Activated CD4-positive, alpha-beta T cell treated with anti-CD3 and anti-CD28 coated beads, Interleukin-2, amount 50 U/mL, for 48 hours (primary cell): ENCODE results near the gene NEUROD2.
A peak's percentile ranks its signal among the peaks of the same experiment; 100 is the strongest.
"Not testable (repeated sequence)": the region's sequence is repeated elsewhere in the genome, so short reads cannot be mapped to it uniquely, and the experiment has no call there.

Source experiments
- DNase-seq, 2 experiments: peaks; one replicate each; pipeline ENCODE4 v3.0.0-alpha.2; 2020

Gene NEUROD2

GRCh38 chr17:39601758-39602532, 5.8 kb downstream of the NEUROD2 start:
- no peak for DNase-seq

DNA sequence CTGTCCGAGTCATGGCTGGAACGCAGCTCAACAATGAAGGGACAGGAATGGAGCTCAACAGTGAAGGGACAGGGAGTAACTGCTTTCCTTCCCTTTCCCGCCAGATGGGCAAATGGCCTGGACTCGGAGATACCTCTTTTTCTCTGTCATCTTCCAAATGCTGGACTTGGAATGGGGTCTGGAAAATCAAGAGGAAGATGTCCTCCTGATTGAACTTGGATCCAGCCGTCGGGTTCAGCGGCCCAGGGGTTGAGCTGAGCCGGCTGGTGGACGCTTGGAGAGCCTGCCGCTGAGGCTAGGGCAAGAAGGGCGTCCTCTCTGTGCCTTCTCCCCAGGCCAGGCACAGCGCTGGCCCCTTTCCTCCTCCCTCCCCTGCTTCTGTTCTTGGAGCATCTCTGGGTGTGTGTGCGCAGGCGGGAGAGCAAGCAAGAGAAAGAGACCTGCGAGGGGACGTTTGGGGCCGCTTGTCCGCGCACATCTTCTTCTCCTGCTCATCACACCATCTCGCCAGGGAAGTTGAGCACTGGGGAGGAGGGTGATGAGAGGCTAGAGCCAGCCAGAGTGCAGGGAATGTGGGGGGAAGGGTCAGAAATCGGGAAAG, 6.6 kb downstream of the NEUROD2 start:
- no peak for DNase-seq

GRCh38 chr17:39600288-39600996, 7.3 kb downstream of the NEUROD2 start:
- DNase-seq = no peak

GRCh38 chr17:39599665-39600231, 8.0 kb downstream of the NEUROD2 start:
- DNase-seq = no peak

DNA sequence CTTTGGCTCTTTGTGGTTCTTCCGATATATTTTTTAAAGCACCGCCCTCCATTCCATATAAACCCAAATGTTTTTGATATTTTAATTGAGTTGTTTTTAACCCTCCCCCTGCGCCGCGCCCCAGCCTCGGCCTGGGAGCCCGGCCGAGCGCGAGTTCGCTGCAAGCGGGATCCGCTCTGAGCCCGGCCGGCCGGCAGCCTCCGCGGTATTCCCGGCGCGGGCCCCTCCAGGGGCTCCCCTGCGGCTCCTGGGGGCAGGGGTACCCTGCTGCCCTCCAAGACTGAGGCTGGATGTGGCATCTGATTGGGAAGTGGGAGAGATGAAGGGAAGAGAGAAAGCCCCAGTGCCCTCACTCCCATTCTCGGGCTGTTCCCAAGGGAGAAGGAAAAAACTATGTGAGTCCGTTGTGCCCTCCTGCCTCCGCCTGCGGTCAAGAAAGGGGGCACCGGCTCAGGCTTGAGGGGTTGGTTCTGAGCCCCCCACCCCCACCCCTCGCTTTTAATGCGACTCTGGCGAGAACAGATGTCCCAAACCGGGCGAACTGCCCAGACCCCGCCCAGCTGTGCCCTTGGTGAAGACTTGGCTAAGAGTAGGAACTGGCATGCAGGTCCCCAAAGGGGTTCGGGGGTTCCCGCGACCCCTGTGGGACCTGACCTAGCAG, 8.6 kb downstream of the NEUROD2 start:
- no peak for DNase-seq

- no peak for DNase-seq
Measured at GRCh38 chr17:39598630-39599003, 9.1 kb downstream of the NEUROD2 start.

GRCh38 chr17:39598047-39598481, 9.7 kb downstream of the NEUROD2 start:
- no peak for DNase-seq

- DNase-seq = no peak
Measured at GRCh38 chr17:39597372-39598046, 10.2 kb downstream of the NEUROD2 start.

DNA sequence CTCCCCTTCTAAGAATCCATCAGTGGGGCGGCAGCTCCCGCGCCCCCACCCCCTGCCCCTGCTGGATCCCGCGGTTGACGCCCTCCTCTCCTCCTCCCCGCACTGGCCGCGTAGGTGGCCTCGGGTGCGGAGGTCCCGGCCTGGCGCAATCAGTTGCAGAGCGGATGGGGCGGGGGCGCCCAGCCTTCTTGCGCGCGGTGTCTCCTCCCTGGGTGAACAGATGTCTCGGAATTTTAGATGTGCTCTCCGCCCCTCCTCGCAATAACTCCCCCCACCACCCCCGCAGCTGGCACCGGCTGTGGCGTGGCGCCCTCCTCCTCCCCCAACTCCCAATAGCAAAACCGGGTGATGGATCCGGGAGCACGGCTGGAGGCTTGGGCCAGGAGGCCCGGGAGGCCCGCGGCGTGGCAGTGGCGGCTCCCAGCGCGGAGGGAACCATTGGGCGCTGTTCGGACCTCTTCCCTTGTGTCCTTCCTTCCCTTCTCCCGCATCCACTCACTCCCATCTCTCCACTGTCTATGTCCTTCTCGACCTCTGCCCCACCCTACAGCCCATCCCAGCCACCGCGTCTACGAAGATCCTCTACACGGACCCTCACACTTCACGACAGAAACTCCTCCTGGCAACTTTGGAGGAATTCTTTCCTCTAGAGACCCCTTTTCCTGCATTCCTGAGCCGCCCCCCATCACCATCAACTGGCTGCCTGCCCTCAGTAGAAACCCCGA, 11.0 kb downstream of the NEUROD2 start:
- DNase-seq = no peak

- no peak for DNase-seq
Measured at GRCh38 chr17:39595928-39596510, 11.7 kb downstream of the NEUROD2 start.

DNA sequence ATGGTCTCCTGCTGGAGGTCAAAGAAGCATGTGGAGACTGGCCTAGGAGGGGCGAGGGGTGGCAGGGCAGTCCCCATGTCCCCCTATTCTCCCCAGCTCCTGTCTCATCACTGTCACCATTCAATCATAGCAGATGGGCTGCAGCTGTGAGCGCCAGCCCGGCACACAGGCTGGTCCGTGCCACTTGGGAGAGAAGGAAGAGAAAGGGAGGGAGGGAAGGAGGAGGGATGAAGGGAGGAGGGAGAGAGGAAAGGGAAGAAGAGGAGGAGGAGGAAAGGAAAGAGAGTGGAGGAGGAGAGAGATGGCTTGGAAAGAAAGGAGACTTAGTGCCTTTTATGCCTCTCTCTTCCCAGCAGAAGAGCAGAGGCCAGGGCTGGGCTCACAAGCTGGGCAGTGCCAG, 12.4 kb downstream of the NEUROD2 start:
- DNase-seq = no peak

DNA sequence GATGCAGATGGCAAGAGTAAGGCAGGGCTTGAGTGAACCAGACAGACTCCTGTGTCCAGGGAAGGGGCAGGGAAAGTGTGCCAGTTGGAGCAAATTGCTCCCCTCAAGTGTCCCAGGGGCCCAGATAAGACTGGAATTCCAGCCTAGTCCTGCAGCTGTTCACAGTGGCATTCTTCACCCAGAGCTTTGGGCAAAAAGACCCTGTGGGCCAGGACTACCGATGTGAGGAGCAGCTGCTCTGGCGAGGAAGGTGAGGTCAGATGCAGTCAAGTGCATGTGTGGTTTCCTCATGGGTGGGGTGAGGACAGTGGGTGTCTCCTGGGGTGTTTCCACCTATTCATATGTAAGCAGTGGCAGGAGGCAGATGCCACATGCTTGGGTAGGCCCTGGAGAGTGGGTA, 14.3 kb downstream of the NEUROD2 start:
- DNase-seq = no peak

DNA sequence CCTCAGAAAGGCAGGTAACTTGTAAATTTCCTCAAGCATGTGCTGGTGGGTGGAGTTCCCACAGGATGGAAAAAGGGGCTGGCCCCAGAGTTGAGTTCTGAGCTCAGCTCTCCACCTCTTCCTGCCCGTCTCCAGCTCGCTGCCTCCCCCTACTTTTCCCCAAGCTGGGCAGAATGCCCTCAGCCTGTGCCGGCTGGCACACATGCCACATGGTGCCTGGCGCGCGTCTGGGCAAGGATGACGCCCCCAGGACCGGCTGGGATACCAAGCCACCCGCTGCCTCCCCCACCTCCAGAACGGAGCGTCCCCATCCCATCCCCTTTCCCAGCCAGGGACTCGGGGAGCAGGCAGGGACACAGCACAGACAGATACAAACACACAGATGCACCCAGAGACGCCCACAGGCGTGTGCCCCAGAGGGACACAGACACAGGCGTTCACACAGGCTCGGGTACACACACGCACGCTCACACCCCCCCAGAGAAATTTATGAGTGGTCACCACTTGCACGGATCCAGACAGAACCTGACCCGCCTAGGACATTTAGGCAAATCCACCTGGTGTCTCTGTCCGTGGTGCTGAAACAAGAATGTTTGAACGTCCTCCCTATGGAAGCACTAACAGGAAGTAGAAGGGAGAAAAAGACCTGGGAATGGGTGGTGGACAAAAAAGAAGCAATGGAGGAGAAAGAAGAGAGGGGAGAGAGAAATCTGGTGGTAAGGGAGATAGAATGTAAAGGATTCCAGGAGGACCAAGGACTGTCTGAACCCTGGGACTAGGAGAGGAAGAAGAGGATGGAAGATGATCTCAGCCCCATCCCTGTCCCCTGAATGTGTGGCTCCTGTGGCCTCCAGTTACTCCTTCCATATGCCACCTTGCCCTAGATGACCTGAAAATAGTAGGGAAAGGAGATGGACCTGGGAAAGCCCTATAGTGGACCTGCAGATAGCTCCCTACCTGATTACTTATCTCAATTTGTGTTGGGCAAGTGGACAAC, 15.5 kb downstream of the NEUROD2 start:
- peak in 1 of 2 experiments; percentile 43 for DNase-seq

DNA sequence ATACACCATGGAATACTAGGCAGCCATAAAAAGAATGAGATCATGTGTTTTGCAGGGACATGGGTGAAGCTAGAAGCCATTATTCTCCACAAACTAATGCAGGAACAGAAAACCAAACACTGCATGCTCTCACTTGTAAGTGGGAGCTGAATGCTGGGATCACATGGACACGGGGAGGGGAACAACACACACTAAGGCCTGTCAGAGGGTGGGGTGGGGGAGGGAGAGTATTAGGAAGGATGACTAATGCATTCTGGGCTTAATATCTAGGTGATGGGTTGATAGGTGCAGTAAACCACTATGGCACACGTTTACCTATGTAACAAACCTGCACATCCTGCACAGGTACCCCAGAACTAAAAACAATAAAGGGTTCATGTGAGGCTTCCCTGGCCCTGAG, 17.5 kb downstream of the NEUROD2 start:
- not testable (repeated sequence) for DNase-seq

GRCh38 chr17:39582658-39583057, 25.1 kb downstream of the NEUROD2 start:
- DNase-seq = no peak

- DNase-seq = no peak
Measured at GRCh38 chr17:39581759-39582085, 26.0 kb downstream of the NEUROD2 start.

GRCh38 chr17:39581071-39581758, 26.5 kb downstream of the NEUROD2 start:
- DNase-seq = no peak

DNA sequence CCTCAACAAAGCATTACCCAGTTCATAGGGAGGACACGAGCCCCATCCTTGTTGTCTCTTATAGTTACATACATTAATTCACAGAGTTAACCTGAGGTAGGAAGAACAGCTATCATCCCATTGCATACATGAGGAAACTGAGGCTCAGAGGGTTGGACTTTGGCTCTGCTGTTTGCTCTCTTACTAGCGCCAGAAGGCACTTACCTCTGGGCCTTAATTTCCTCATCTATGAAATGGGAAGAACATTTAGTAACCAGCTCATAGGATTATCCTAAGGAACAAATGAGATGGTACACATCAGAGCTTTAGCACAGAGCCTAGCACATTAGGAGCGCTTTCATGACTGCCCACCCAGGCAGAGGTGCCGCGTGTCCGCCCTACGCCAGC, 27.6 kb downstream of the NEUROD2 start:
- no peak for DNase-seq

DNA sequence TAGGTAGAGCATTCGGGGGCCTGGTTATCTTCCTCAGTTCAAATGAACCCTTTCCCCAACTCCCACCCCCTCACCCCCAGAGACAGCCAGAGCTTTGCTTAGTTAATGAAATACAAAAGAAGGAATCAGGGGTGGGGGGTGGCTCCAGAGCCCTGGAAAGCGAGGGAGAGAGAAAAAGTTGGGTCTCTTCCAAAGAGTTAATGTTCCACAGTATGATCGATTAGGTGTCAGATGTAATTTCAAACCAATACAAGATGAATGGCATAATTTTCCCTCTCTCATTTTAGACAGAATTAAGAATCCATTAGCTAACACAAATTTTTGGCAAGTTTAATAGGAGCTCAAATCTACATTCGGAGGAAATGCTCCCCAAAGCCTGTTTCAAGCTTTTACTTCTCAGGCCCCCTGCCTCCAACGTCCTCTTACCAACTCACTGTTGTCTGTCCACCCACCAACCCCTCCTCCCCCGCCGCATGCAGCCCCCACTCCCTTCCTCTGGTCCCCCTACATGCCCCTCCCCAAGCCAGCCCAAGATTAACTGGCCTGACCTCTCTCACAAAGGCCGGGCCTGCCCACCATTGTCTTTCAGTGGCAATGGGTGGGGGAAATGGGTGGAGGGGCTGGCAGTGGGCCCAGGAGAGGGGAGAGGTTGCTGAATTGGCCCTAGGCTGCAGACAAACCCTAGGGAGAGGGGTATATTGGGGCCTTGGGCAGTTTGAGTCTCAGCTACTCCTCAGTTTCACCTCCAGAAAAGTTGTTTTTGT, 28.2 kb downstream of the NEUROD2 start:
- no peak for DNase-seq
